ENCODE data around the gene ACBD6. TPM values are rescaled to one million over a fixed set of nuclear protein-coding genes. Genes with fewer than 3 reads are reported as not detected.

The ACBD6 gene
- total RNA-seq, 1 experiment from 2014 or later = 48.5 TPM

DNA sequence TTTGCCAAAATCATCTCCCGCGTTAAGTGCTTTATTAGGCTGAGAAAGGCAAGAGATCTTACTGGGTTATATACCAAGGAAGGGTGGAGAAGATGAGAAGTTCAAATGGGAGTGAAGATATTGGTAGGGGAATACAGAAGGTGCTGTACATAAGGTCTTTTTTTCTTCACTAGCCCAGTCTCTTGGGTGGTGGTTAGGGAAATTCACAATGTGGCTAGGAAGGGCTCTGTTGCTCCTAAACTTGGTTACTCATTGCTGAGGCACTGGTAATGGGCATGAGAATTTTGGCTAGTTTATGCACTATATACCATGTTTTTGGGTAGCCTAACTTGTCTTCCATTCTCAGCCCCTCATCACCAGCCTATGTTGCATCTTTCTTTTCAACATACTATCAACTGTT is 221.8 kb downstream of the ACBD6 start:
- in situ Hi-C loops (cut with HindIII; ENCODE audit: low pct_unique_long_range_greater_than_20kb, low sequenced_read_pairs) (no loop called here), intact Hi-C loops (cut with micrococcal nuclease; ENCODE audit: unreplicated experiment) (no loop called here)
- Histone ChIP-seq H3K36me3 (ENCODE audit: control insufficient read depth, insufficient read depth, low read length) (peaks cover 3% of the 10 kb centered on the region; the same call in 1 of the 2 replicates), H3K9me3 (ENCODE audit: control insufficient read depth, insufficient read depth, low read depth, low read length) (no peaks in the 10 kb centered on the region), H3K27me3 (ENCODE audit: control insufficient read depth, insufficient read depth, low read length) (no peaks in the 10 kb centered on the region), H3K4me3 (ENCODE audit: low read depth in 2 of 2, low read length in 2 of 2) (no peak overlapping the region), H3K4me1 (ENCODE audit: control insufficient read depth, insufficient read depth, low read length) (no peaks in the 10 kb centered on the region), H3K27ac (ENCODE audit: low read length) (no peak overlapping the region)
- TF ChIP-seq SIN3A (IDR thresholded peaks at IDR 0.05; ENCODE audit: borderline replicate concordance, insufficient read depth, low read depth, low read length) (no peak), POLR2AphosphoS5 (IDR thresholded peaks at IDR 0.05; ENCODE audit: low read depth, low read length) (no peak), REST (IDR thresholded peaks at IDR 0.05; ENCODE audit: insufficient read depth in 1 of 2, low read depth in 2 of 2, low read length in 1 of 2) (no peak), TCF7L2 (IDR thresholded peaks at IDR 0.05; ENCODE audit: low read depth, low read length) (no peak)
- TF ChIP-seq, protein P1, sequence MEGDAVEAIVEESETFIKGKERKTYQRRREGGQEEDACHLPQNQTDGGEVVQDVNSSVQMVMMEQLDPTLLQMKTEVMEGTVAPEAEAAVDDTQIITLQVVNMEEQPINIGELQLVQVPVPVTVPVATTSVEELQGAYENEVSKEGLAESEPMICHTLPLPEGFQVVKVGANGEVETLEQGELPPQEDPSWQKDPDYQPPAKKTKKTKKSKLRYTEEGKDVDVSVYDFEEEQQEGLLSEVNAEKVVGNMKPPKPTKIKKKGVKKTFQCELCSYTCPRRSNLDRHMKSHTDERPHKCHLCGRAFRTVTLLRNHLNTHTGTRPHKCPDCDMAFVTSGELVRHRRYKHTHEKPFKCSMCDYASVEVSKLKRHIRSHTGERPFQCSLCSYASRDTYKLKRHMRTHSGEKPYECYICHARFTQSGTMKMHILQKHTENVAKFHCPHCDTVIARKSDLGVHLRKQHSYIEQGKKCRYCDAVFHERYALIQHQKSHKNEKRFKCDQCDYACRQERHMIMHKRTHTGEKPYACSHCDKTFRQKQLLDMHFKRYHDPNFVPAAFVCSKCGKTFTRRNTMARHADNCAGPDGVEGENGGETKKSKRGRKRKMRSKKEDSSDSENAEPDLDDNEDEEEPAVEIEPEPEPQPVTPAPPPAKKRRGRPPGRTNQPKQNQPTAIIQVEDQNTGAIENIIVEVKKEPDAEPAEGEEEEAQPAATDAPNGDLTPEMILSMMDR (IDR thresholded peaks at IDR 0.05) = no peak
- ChIA-PET CTCF (no interaction called here), POLR2A (interaction anchor here (0.6 kb wide), 1 partner anchor 211 kb away, joined by 3 read pairs; no protein-coding TSS in a partner anchor)
- DNase-seq (ENCODE audit: low read depth, low spot score) (no peak), ATAC-seq (no peak)
- no TSS peak for BruUV-seq (replicated peaks)

DNA sequence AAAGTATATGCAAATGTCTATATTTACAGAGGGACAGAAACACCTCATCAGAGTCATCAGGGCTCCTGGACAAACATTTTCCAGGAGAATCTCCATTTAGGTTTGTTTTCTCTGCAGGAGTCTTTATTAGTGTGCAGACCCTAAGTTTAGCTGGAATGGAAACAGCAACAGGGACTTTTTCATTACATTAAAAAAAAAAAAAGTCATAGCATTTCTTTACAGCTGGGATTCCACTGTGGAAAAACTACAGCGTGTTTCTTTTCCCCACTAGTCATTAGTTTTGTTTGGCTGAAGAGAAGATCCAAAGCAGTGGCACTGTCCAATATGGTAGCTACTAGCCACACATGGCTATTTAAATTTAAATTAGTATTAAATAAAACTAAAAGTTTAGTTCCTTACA is 222.7 kb downstream of the ACBD6 start:
- Histone ChIP-seq H3K36me3 (ENCODE audit: control insufficient read depth, insufficient read depth, low read length) (no peaks in the 10 kb centered on the region), H3K27me3 (ENCODE audit: control insufficient read depth, insufficient read depth, low read length) (no peaks in the 10 kb centered on the region), H3K4me3 (ENCODE audit: low read depth in 2 of 2, low read length in 2 of 2) (no peak overlapping the region), H3K27ac (ENCODE audit: low read length) (no peak overlapping the region), H3K4me1 (ENCODE audit: control insufficient read depth, insufficient read depth, low read length) (no peaks in the 10 kb centered on the region), H3K9me3 (ENCODE audit: control insufficient read depth, insufficient read depth, low read depth, low read length) (no peaks in the 10 kb centered on the region)
- ChIA-PET CTCF (interaction anchor here (0.7 kb wide), 1 partner anchor 10 kb away, joined by 4 read pairs; no protein-coding TSS in a partner anchor), POLR2A (no interaction called here)
- DNase-seq (ENCODE audit: low read depth, low spot score) = no peak
- ATAC-seq = no peak
- intact Hi-C loops (cut with micrococcal nuclease; ENCODE audit: unreplicated experiment) (no loop called here), in situ Hi-C loops (cut with HindIII; ENCODE audit: low pct_unique_long_range_greater_than_20kb, low sequenced_read_pairs) (no loop called here)
- no TSS peak for BruUV-seq (replicated peaks)
- TF ChIP-seq POLR2AphosphoS5 (IDR thresholded peaks at IDR 0.05; ENCODE audit: low read depth, low read length) = no peak
- TF ChIP-seq, protein P1 (IDR thresholded peaks at IDR 0.05) = no peak
- TF ChIP-seq TCF7L2 (IDR thresholded peaks at IDR 0.05; ENCODE audit: low read depth, low read length) = no peak
- no peak for TF ChIP-seq SIN3A (IDR thresholded peaks at IDR 0.05; ENCODE audit: borderline replicate concordance, insufficient read depth, low read depth, low read length)
- no peak for TF ChIP-seq REST (IDR thresholded peaks at IDR 0.05; ENCODE audit: insufficient read depth in 1 of 2, low read depth in 2 of 2, low read length in 1 of 2)

All from Panc1 (cell line).